Smooth muscle cell (in vitro differentiated cells): ENCODE results near the gene CLASRP. TPM values are rescaled to one million over a fixed set of nuclear protein-coding genes. Genes with fewer than 3 reads are reported as not detected.

ENCODE experiments used
- DNase-seq: peaks from one replicate; lab custom pipeline; 2025; ENCODE audit not compliant: unreplicated experiment; lab: John Stamatoyannopoulos, UW
- H2AFZ ChIP-seq: fragments of 200-600 bp; sonication (generic); 2 replicates; pipeline ENCODE4 v1.6.0; 2016; ENCODE audit warnings: antibody characterized with exemption, low read depth, mild to moderate bottlenecking
- H3F3A ChIP-seq: fragments of 200-600 bp; sonication (generic); 2 replicates; pipeline ENCODE4 v1.6.0; 2017; ENCODE audit warnings: antibody characterized with exemption, low read depth
- H3K27ac ChIP-seq: fragments of 200-600 bp; sonication (generic); 2 replicates; pipeline ENCODE4 v1.5.1; 2016; ENCODE audit warnings: low read depth, mild to moderate bottlenecking
- H3K27me3 ChIP-seq: fragments of 200-600 bp; sonication (generic); 2 replicates; pipeline ENCODE4 v1.6.1; 2016; ENCODE audit warnings: low read depth, mild to moderate bottlenecking
- H3K36me3 ChIP-seq: fragments of 200-600 bp; sonication (generic); 2 replicates; pipeline ENCODE4 v1.5.1; 2016; ENCODE audit warnings: low read depth
- H3K4me1 ChIP-seq: fragments of 200-600 bp; sonication (generic); 2 replicates; pipeline ENCODE4 v1.5.1; 2016; ENCODE audit warnings: low read depth
- H3K4me2 ChIP-seq: fragments of 200-600 bp; sonication (generic); 2 replicates; pipeline ENCODE4 v1.6.0; 2016; ENCODE audit warnings: mild to moderate bottlenecking
- H3K4me3 ChIP-seq: fragments of 200-600 bp; sonication (generic); 2 replicates; pipeline ENCODE4 v1.5.1; 2016; ENCODE audit warnings: mild to moderate bottlenecking
- H3K79me2 ChIP-seq: fragments of 200-600 bp; sonication (generic); 2 replicates; pipeline ENCODE4 v1.6.0; 2016; ENCODE audit warnings: low read depth, mild to moderate bottlenecking
- H3K9ac ChIP-seq: fragments of 200-600 bp; sonication (generic); 2 replicates; pipeline ENCODE4 v1.6.0; 2016; ENCODE audit warnings: low read depth
- H3K9me3 ChIP-seq: fragments of 200-600 bp; sonication (generic); replicated peaks from 2 replicates; pipeline ENCODE4 v1.5.1; 2016; ENCODE audit warnings: low read depth
- H4K20me1 ChIP-seq: fragments of 200-600 bp; sonication (generic); 2 replicates; pipeline ENCODE4 v1.6.0; 2016; ENCODE audit warnings: low read depth
- CTCF ChIP-seq: fragments of 200-600 bp; sonication (generic); IDR thresholded peaks from 2 replicates; pipeline ENCODE4 v1.5.1; 2017; ENCODE audit warnings: borderline replicate concordance, mild to moderate bottlenecking, antibody characterized with exemption; ENCODE audit not compliant: insufficient read depth, poor library complexity, severe bottlenecking
- WGBS: methylation state at CpG from one replicate; pipeline ENCODE4 v1.1.7; 2016; ENCODE audit warnings: low lambda C conversion rate; 5-methylcytosine and 5-hydroxymethylcytosine counted together
- polyA plus RNA-seq: library from polyadenylated mRNA; unstranded; fragments of >200 nt; fragmentation: Nextera tagmentation; extraction: Ambion mirVana; gene quantifications from 2 replicates; pipeline ENCODE4 v1.2.1, GENCODE V29; 2016
- total RNA-seq: library from RNA; depleted of rRNA; stranded (reverse); fragments of >200 nt; gene quantifications from 2 replicates; pipeline ENCODE4 v1.2.3, GENCODE V29; 2014

CLASRP gene
- total and polyA plus RNA-seq, 2 experiments from 2014 or later, result 24.3 to 34.6 TPM

- no peak for DNase-seq
- no peaks in the 10 kb centered on the region for H3K9me3 ChIP-seq
- H4K20me1 ChIP-seq, result peaks cover under 1% of the 10 kb centered on the region
- no peak overlapping the region for H2AFZ ChIP-seq
- H3K4me2 ChIP-seq, result no peak overlapping the region
- no peaks in the 10 kb centered on the region for H3K36me3 ChIP-seq
- H3K4me1 ChIP-seq, result peaks cover 13% of the 10 kb centered on the region
- no peaks in the 10 kb centered on the region for H3K27me3 ChIP-seq
- peaks cover 8% of the 10 kb centered on the region for H3F3A ChIP-seq
- WGBS, result 98% methylated on average over 19 of the region's 19 CpGs
- TF ChIP-seq CTCF, result no peak
- H3K79me2 ChIP-seq, result no peaks in the 10 kb centered on the region
- H3K4me3 ChIP-seq, result no peak overlapping the region
- no peak overlapping the region for H3K27ac ChIP-seq
- no peak overlapping the region for H3K9ac ChIP-seq
These were observed 32.2 kb downstream of the CLASRP start for GRCh38 chr19:45070861-45071544.

GRCh38 chr19:45071545-45071938 is 32.7 kb downstream of the CLASRP start:
- peaks cover 13% of the 10 kb centered on the region for H3K4me1 ChIP-seq
- WGBS, result 98% methylated on average over 25 of the region's 25 CpGs
- peaks cover 9% of the 10 kb centered on the region for H3F3A ChIP-seq
- no peak overlapping the region for H3K4me2 ChIP-seq
- no peaks in the 10 kb centered on the region for H3K9me3 ChIP-seq
- no peak overlapping the region for H3K9ac ChIP-seq
- no peak overlapping the region for H2AFZ ChIP-seq
- H3K27ac ChIP-seq, result no peak overlapping the region
- no peak for TF ChIP-seq CTCF
- no peaks in the 10 kb centered on the region for H3K36me3 ChIP-seq
- H3K4me3 ChIP-seq, result no peak overlapping the region
- DNase-seq, result no peak
- no peaks in the 10 kb centered on the region for H3K27me3 ChIP-seq
- H4K20me1 ChIP-seq, result no peaks in the 10 kb centered on the region
- no peaks in the 10 kb centered on the region for H3K79me2 ChIP-seq

GRCh38 chr19:45071969-45072790 is 33.3 kb downstream of the CLASRP start:
- Histone ChIP-seq H3K4me2 (no peak overlapping the region), H3K27ac (no peak overlapping the region), H3K9me3 (no peaks in the 10 kb centered on the region), H3F3A (peaks cover 15% of the 10 kb centered on the region), H2AFZ (no peak overlapping the region), H3K4me3 (no peak overlapping the region), H3K27me3 (no peaks in the 10 kb centered on the region), H3K36me3 (no peaks in the 10 kb centered on the region), H3K9ac (no peak overlapping the region), H4K20me1 (no peaks in the 10 kb centered on the region), H3K79me2 (no peaks in the 10 kb centered on the region), H3K4me1 (peaks cover 18% of the 10 kb centered on the region)
- DNase-seq, result no peak
- no peak for TF ChIP-seq CTCF
- 94% methylated on average over 34 of the region's 34 CpGs for WGBS
